ENCODE measurements around the gene POMGNT1.

Gene POMGNT1

DNA sequence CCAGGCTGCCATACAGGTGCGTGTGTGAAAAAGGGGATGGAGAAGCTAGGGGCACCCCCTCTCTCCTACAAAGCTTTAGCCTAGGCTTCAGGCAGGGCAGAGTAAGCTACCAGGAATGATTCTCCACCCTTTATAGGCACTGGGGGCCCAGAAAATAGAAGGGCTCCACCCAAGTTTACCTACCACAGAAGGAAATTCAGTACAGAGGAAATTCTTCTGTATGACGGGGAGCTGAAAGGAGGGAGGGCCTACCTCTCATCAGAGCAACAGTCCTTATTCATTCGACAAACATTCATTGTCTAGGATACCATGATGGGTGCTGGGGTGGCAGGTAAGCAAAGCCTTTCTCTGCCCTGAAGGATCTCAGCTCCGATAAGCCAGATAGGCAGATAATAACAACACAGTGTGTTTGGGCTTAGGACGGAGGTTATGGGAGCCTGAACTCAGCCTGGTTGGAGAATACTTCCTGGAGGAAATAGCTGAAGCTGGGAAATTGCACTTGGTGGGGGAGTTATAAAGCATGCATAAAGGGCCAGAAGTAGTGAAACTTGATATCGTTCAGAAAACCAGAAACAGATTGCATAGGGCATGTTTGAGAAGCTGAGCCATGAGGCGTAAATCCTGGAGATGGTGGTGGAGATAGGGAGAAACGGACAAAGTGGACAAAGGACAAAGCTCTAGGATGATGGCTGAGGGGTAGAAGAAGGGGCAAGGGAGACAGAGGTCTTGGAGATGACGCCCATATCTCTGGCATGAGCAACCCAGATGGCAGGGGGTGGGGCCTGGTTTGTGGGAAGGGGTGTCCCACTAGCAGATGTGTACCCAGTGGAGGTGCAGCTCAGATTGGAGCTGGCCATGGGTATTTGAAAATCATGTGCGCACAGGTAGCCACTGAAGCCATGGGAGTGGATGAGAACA, 16.6 kb downstream of the POMGNT1 start:
- Mint-ChIP-seq H3K27me3 (ENCODE audit: low read depth) (no peaks in the 10 kb centered on the region), H3K4me1 (ENCODE audit: low read depth) (peaks cover 10% of the 10 kb centered on the region), H3K27ac (no peak overlapping the region), H3K9me3 (no peaks in the 10 kb centered on the region), H3K36me3 (ENCODE audit: low read depth) (no peaks in the 10 kb centered on the region), H3K4me3 (no peak overlapping the region)

DNA sequence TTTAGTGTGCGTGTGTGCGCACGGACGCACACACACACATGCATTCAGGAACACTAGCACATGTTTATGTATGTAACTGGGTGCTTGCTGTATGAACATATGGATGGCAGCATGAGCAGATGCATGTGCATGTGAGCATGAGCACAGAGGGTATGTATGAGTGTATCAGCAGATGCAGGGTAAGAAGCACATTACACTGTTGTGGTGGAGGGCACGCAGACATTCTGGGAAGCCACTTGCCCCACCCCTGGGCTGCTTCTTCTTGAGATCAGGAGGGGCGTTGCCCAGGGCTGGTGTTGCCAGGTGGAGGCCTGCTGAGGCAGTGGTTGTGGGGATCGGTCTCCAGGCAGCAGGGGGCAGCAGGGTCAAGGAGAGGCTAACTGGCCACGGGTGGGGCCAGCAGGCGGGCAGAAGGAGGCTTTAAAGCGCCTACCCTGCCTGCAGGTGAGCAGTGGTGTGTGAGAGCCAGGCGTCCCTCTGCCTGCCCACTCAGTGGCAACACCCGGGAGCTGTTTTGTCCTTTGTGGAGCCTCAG, 18.1 kb downstream of the POMGNT1 start:
- Mint-ChIP-seq H3K4me1 (ENCODE audit: low read depth) (peaks cover 9% of the 10 kb centered on the region), H3K36me3 (ENCODE audit: low read depth) (no peaks in the 10 kb centered on the region), H3K27ac (no peak overlapping the region), H3K4me3 (no peak overlapping the region), H3K9me3 (no peaks in the 10 kb centered on the region), H3K27me3 (ENCODE audit: low read depth) (no peaks in the 10 kb centered on the region)

DNA sequence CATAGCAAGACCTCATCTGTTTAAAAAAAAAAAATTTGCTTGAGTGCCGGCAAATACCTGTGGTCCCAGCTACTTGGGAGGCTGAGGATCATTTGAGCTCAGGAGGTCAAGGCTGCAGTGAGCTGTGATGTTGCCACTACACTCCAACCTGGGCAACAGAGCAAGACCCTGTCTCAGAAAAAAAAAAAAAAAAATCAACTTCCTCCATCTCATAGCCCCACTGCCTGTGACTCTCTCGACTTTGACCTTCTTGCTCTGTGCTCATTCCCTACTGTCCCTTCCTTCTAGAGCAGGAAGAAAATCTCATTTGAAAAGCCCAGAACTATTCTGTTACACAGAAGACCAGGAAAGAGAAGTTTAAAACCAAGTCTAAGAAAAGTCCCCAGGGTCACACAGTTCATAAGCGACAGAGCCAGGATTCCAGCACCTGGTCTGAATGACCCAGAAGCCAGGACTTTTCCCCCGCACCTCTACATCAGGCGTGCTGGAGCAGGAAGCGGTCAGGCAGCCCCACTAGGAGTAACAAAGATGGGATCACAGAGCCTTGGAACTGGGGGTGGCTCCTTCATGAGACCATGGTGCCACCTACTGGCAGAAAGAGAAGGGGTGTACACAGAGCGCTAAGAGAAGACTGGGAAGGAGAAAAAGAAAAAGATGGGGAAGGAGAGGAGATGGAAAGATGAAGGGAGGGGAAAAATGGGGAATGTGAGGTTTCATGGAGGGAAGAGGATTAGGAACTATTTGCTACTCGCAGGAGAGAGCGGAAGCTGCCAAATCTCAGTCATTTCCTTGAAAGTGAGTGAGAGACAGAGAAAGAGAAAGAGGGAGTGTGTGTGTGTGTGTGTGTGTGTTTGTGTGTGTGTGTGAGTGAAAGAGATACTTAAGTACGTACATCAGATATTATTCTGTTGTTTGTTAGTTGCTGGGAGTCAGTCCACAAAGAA, 18.8 kb downstream of the POMGNT1 start:
- no peaks in the 10 kb centered on the region for H3K9me3 Mint-ChIP-seq
- H3K27me3 Mint-ChIP-seq (ENCODE audit: low read depth), result no peaks in the 10 kb centered on the region
- no peak overlapping the region for H3K27ac Mint-ChIP-seq
- H3K4me3 Mint-ChIP-seq, result no peak overlapping the region
- no peaks in the 10 kb centered on the region for H3K36me3 Mint-ChIP-seq (ENCODE audit: low read depth)
- H3K4me1 Mint-ChIP-seq (ENCODE audit: low read depth), result peaks cover 5% of the 10 kb centered on the region

DNA sequence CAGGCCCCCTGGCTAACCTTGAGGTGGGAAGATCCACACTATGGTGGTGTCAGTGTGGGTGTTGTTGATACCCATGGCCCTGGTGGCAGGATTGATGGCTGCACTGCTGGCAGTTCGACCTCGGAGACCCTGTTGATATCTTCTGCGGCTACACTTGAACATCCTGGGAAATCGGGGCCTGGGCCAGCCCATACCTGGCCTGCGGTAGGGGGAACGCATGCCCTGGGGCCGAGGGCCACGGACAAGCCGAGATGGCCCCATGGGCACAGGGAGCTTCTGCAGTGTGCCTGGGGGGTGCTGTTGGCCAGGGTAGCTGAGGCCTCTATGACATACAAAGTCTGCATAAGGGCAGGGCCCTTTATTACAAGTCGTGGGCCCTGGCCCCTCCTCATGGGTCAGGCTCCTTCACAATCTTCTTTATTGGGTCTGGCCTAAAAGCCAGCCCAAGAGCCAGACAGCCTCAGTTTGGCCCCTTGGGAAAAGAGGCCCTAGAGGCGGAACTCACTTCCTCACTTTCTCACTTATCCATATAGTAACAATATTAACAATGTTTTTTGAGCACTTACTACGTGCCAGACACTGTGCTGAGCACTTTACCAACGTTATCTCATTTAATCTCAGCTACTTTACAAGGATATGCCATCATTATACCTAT, 21.9 kb downstream of the POMGNT1 start, which contains the start of gene P3R3URF:
Gene P3R3URF (minus strand): TSS at position 278 of the 655 bp plus-strand sequence. CDS start 17 bp downstream, at position 261.
- H3K27ac Mint-ChIP-seq, result no peak within 1 kb of the TSS
- H3K36me3 Mint-ChIP-seq (ENCODE audit: low read depth), result no peaks in the 10 kb centered on the region
- H3K9me3 Mint-ChIP-seq, result no peaks in the 10 kb centered on the region
- no peaks in the 10 kb centered on the region for H3K4me1 Mint-ChIP-seq (ENCODE audit: low read depth)
- H3K4me3 Mint-ChIP-seq, result no peak within 1 kb of the TSS
- no peaks in the 10 kb centered on the region for H3K27me3 Mint-ChIP-seq (ENCODE audit: low read depth)

DNA sequence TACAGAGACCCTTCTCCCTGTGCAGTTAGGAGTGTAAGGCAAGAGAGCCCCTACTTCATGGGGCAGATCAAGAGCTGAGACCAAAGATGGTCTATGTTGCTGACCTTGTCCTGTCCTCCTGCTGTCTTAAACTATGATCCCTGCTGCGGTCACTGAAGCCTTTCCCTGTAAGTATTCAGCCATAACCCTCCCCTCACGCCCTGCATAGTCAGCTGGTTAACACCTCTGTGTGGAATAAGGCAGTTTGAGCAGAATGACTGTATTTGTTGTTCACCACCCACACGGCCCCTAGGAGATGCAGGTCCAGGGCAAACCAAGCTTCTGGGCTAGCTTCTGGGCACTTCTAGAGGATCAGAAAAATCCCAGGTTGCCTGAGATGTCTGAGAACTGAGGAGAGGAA, 23.0 kb downstream of the POMGNT1 start:
- Mint-ChIP-seq H3K27me3 (ENCODE audit: low read depth) (peaks cover 6% of the 10 kb centered on the region), H3K9me3 (no peaks in the 10 kb centered on the region), H3K27ac (no peak overlapping the region)

DNA sequence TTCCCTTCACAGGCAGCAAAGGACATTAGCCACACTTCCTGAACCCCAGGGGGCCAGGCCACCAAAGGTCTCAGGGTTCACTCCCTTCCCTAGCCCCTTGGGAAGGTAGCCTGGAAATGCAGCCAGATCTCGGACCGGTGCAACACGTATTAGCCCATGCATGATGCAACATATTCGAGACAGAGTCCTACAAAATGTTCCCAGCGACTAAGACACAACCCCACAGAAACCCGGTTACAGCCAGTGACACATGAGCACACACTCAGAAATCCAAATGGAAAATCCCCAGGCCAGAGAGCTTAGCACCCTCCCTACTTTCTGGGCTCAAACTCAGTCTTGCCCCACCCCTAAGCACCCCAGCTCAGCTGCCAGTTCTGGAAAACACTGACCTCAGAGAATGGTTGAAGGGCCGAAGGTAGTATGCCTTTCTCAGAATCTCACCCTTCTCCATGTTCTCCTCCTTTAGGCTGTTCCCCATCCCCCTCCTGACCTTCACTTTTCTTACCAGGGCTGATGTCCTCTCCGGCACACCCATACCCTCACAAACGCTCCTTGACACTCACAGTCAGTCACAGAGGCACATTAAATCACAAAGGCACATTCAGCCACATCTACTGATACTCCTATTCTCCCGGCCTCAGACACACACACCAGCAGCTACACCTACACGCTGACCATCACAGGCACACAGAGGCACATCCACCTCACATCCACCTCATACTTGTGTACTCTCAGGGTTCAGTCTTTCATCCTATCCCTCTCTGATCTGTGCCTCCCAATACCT, 23.6 kb downstream of the POMGNT1 start, which contains the start of gene TSPAN1:
Gene TSPAN1 (plus strand): TSS at position 640 of the 784 bp plus-strand sequence. CDS start 6,021 bp downstream, outside the sequence.
- Mint-ChIP-seq H3K4me3 (no peak within 1 kb of the TSS), H3K4me1 (ENCODE audit: low read depth) (no peaks in the 10 kb centered on the region), H3K27me3 (ENCODE audit: low read depth) (peaks cover 6% of the 10 kb centered on the region), H3K27ac (no peak within 1 kb of the TSS), H3K9me3 (no peaks in the 10 kb centered on the region), H3K36me3 (ENCODE audit: low read depth) (no peaks in the 10 kb centered on the region)

More for the DNA sequence above, 23.0 kb downstream of the POMGNT1 start:
- no peak overlapping the region for H3K4me3 Mint-ChIP-seq
- H3K36me3 Mint-ChIP-seq (ENCODE audit: low read depth), result no peaks in the 10 kb centered on the region
- H3K4me1 Mint-ChIP-seq (ENCODE audit: low read depth), result no peaks in the 10 kb centered on the region

DNA sequence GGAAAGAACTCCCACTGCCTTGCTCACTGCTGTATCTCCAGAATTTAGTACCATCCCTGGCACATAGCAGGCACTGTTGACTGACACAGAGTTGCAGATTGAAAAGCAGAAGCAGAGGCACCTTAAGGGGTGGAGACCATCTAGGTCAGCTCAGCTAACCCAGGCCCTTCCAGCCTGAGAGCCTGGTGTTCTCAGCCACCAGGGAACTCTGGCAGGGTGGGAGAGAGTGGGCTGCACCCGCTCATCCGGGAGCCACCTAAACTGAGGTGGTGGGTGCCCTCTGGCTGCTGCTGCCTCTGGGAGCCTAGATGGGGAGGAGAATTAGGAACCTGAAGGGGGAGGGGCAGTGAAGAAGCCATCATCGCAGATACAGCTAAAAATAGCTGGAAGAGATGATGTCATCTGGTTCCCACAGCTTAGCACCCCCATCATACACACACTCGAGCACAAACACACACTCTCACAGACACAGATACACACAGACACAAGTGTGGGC, 24.8 kb downstream of the POMGNT1 start:
- Mint-ChIP-seq H3K27me3 (ENCODE audit: low read depth) (peaks cover 15% of the 10 kb centered on the region), H3K4me3 (no peak overlapping the region), H3K9me3 (no peaks in the 10 kb centered on the region), H3K4me1 (ENCODE audit: low read depth) (no peaks in the 10 kb centered on the region), H3K27ac (no peak overlapping the region), H3K36me3 (ENCODE audit: low read depth) (no peaks in the 10 kb centered on the region)

DNA sequence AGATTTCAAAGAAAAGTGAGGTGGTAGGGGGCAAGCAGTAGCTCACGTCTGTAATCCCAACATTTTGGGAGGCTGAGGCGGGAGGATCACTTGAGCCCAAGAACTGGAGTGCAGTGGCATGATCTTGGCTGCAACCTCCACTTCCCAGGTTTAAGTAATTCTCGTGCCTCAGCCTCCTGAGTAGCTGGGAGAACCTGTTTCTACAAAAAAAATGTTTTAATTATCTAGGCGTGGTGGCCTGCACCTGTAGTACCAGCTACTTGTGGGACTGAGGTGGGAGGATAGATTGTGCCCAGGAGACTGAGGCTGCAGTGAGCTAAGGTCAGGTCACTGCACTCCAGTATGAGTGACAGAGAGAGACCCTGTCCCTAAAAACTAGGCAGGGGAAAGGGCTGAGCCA, 25.9 kb downstream of the POMGNT1 start:
- no peak overlapping the region for H3K4me3 Mint-ChIP-seq
- H3K9me3 Mint-ChIP-seq, result no peaks in the 10 kb centered on the region
- peaks cover 4% of the 10 kb centered on the region for H3K4me1 Mint-ChIP-seq (ENCODE audit: low read depth)
- H3K36me3 Mint-ChIP-seq (ENCODE audit: low read depth), result no peaks in the 10 kb centered on the region
- peaks cover 23% of the 10 kb centered on the region for H3K27me3 Mint-ChIP-seq (ENCODE audit: low read depth)
- H3K27ac Mint-ChIP-seq, result no peak overlapping the region

DNA sequence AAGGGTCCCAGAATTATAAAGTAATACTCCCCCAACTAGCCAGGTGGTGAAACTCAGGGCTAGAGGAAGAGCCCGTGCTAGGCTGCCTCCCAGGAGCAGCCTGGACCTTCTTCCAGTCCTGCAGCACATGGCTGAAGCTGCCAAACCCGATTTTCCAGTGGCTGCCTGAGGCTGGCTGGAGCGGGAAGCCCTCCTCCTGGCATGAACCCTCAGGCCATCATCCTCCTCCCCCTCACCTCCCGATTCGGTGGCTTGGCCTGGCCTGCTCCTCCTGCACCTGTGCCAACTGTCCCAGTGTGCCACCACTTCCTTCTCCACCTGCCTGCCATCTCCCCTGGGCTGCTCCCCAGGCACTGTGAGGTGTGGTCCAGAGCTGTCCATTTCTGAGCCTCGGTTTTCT, 26.4 kb downstream of the POMGNT1 start:
- H3K4me3 Mint-ChIP-seq, result no peak overlapping the region
- H3K27ac Mint-ChIP-seq, result no peak overlapping the region
- H3K36me3 Mint-ChIP-seq (ENCODE audit: low read depth), result no peaks in the 10 kb centered on the region
- peaks cover 6% of the 10 kb centered on the region for H3K4me1 Mint-ChIP-seq (ENCODE audit: low read depth)
- no peaks in the 10 kb centered on the region for H3K9me3 Mint-ChIP-seq
- H3K27me3 Mint-ChIP-seq (ENCODE audit: low read depth), result peaks cover 23% of the 10 kb centered on the region

DNA sequence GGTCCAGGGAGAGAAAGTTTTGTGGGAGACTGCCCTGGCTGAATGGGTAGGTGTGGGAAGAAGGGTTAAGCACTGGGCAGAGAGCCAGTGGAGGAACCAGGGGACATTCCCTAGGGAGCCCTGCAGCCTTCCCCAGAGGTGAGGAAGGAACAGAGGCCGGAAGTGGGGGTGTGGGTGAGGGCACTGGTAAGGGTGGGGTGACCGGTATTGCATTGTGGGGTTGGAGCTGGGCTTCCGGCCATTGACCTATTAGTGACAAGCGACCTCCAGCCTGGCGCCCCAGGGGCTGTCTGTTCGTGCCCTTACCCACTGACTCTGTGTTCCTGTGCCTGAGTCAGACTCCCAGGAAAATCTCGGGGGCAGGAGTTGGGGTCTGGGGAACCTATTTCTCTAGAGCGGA, 26.9 kb downstream of the POMGNT1 start:
- H3K27ac Mint-ChIP-seq, result no peak overlapping the region
- H3K27me3 Mint-ChIP-seq (ENCODE audit: low read depth), result peaks cover 23% of the 10 kb centered on the region
- no peaks in the 10 kb centered on the region for H3K9me3 Mint-ChIP-seq
- no peaks in the 10 kb centered on the region for H3K36me3 Mint-ChIP-seq (ENCODE audit: low read depth)
- H3K4me1 Mint-ChIP-seq (ENCODE audit: low read depth), result peaks cover 11% of the 10 kb centered on the region
- H3K4me3 Mint-ChIP-seq, result no peak overlapping the region

DNA sequence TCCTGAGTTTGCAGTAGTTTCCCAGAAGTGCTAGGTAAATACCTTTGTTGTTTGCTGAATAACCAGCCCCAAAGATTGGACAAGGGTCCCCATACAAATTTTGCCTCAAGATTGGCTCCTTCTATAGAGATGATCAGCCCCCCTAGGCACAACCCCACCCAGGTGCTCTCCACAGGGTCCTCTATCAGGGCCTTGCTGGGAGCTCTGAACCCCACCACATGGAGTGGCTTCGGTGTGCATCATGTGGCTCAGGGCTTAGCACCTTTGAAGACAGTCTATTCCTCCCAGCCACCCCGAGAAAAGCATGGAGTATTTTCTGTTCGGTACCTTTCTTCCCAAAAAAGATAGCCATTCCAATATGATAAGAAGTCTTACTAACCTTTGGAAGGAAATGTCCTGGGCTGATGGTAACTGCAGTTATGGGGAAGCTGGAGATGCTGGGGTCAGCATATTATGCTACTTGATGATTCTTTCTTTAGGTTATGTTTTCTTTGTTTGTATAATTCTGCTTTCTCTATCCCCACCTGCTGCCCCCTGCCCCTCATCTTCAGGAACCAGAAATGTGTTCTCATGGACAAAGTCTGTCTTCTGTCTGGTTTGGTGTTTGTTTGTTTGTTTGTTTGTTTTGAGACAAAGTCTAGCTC, 28.3 kb downstream of the POMGNT1 start:
- Mint-ChIP-seq H3K4me1 (ENCODE audit: low read depth) (peaks cover 12% of the 10 kb centered on the region), H3K36me3 (ENCODE audit: low read depth) (no peaks in the 10 kb centered on the region), H3K4me3 (no peak overlapping the region), H3K27ac (no peak overlapping the region), H3K27me3 (ENCODE audit: low read depth) (peaks cover 25% of the 10 kb centered on the region), H3K9me3 (no peaks in the 10 kb centered on the region)

DNA sequence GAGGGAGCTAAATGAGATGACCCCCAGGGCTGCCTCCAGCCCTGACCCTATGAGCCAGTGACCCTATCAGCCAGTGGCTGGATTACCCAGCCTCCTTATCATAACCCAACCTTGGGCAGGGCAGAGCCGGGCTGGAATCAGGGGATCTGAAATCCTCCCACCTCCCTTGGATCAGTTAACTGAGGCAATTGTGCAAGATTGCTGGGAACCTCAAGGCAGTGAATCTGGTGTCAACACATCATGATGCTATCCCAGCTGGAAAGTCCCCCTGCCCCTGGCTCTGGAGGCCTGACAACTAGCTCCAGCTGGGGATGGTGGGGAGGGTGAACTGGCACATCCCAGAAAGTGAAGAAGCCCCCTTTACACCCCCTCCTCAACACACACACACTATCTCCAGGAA, 29.8 kb downstream of the POMGNT1 start:
- Mint-ChIP-seq H3K27me3 (ENCODE audit: low read depth) (peaks cover 38% of the 10 kb centered on the region), H3K4me3 (no peak overlapping the region), H3K9me3 (no peaks in the 10 kb centered on the region), H3K27ac (no peak overlapping the region), H3K4me1 (ENCODE audit: low read depth) (peaks cover 12% of the 10 kb centered on the region), H3K36me3 (ENCODE audit: low read depth) (no peaks in the 10 kb centered on the region)

All from T-helper 1 cell treated with Interleukin-12 subunit alpha and Interleukin-12 subunit beta and Interleukin-4 antibody, amounts not matched to agents 30 μg/mL and 1 μg/mL, for 36 hours (primary cell).